Osteoblast (primary cell): ENCODE measurements around the gene SOD3. TPM values are rescaled to one million over a fixed set of nuclear protein-coding genes. Genes with fewer than 3 reads are reported as not detected.

Experiments
- DNase-seq: peaks from one replicate; pipeline ENCODE4 v3.0.0; 2011; ENCODE audit warnings: low spot score, mixed read lengths; ENCODE audit not compliant: insufficient read length; ENCODE audit errors: missing footprints
- H2AFZ ChIP-seq: 2 replicates; pipeline ENCODE4 v1.6.0; 2011; ENCODE audit warnings: mild to moderate bottlenecking, low read length
- H3K27ac ChIP-seq: 2 replicates; pipeline ENCODE4 v1.5.1; 2011; ENCODE audit warnings: mild to moderate bottlenecking, low read depth, low read length, moderate library complexity
- H3K27me3 ChIP-seq: 2 replicates; pipeline ENCODE4 v1.6.0; 2012; ENCODE audit warnings: mild to moderate bottlenecking, control low read depth, inconsistent platforms, low read length, moderate library complexity; ENCODE audit not compliant: insufficient read depth
- H3K36me3 ChIP-seq: 2 replicates; pipeline ENCODE4 v1.5.1; 2011; ENCODE audit warnings: mild to moderate bottlenecking, low read length, control low read depth, moderate library complexity; ENCODE audit not compliant: insufficient read depth
- H3K4me1 ChIP-seq: 2 replicates; pipeline ENCODE4 v1.5.1; 2011; ENCODE audit warnings: mild to moderate bottlenecking, low read length, control low read depth, moderate library complexity; ENCODE audit not compliant: insufficient read depth
- H3K4me2 ChIP-seq: 2 replicates; pipeline ENCODE4 v1.6.0; 2011; ENCODE audit warnings: mild to moderate bottlenecking, low read length; ENCODE audit not compliant: insufficient read depth
- H3K4me3 ChIP-seq: fragments of 200-600 bp; sonication (generic); 3 replicates; pipeline ENCODE4 v1.5.1; 2012; ENCODE audit warnings: mild to moderate bottlenecking, low read length, inconsistent platforms; ENCODE audit not compliant: insufficient read depth
- H3K79me2 ChIP-seq: 2 replicates; pipeline ENCODE4 v1.6.0; 2012; ENCODE audit warnings: mild to moderate bottlenecking, low read length, control low read depth, inconsistent platforms; ENCODE audit not compliant: insufficient read depth
- H3K9me3 ChIP-seq: 2 replicates; pipeline ENCODE4 v1.5.1; 2011; ENCODE audit warnings: low read depth, low read length, control low read depth
- H4K20me1 ChIP-seq: 2 replicates; pipeline ENCODE4 v1.6.0; 2012; ENCODE audit warnings: mild to moderate bottlenecking, low read length, control low read depth; ENCODE audit not compliant: insufficient read depth
- total RNA-seq: library from RNA; depleted of rRNA; stranded (reverse); fragments of >200 nt; gene quantifications from 2 replicates; pipeline ENCODE4 v1.2.3, GENCODE V29; 2012
- TF ChIP-seq, protein P1 (sequence below): IDR thresholded peaks from 2 replicates; pipeline ENCODE4 v1.5.1; 2011; ENCODE audit warnings: mild to moderate bottlenecking, low read depth, low read length, moderate library complexity; ENCODE audit errors: extremely low read depth

SOD3 gene
- total RNA-seq, 1 donor = 4.3 TPM

DNA sequence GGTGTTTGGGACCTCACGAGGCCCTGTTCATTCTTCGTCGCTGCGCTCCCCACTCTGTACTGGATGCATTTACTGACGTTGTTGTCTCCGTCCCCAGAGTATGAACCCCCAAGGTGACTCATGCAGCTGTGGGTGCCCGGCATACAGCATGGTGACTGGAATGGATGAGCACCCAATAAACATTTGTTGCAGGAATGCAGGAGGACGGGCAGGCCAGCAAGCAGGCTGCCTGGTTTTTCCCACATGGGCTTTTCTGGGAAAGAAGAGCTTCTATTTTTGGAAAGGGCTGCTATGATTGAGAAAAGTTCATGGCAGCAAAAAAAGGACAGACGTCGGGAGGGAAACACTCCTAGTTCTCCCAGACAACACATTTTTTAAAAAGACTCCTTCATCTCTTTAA is 893 bp upstream of the SOD3 start:
- Histone ChIP-seq H3K27ac (peak overlapping the region; percentile 83), H4K20me1 (no peaks in the 10 kb centered on the region), H3K79me2 (no peaks in the 10 kb centered on the region), H3K36me3 (no peaks in the 10 kb centered on the region), H3K4me2 (peak overlapping the region; percentile 83), H3K4me3 (peak overlapping the region; percentile 60), H3K27me3 (no peaks in the 10 kb centered on the region), H2AFZ (peak overlapping the region; percentile 84), H3K9me3 (no peaks in the 10 kb centered on the region), H3K4me1 (peaks cover 18% of the 10 kb centered on the region)
- peak; percentile 77 for DNase-seq
- TF ChIP-seq, protein P1, sequence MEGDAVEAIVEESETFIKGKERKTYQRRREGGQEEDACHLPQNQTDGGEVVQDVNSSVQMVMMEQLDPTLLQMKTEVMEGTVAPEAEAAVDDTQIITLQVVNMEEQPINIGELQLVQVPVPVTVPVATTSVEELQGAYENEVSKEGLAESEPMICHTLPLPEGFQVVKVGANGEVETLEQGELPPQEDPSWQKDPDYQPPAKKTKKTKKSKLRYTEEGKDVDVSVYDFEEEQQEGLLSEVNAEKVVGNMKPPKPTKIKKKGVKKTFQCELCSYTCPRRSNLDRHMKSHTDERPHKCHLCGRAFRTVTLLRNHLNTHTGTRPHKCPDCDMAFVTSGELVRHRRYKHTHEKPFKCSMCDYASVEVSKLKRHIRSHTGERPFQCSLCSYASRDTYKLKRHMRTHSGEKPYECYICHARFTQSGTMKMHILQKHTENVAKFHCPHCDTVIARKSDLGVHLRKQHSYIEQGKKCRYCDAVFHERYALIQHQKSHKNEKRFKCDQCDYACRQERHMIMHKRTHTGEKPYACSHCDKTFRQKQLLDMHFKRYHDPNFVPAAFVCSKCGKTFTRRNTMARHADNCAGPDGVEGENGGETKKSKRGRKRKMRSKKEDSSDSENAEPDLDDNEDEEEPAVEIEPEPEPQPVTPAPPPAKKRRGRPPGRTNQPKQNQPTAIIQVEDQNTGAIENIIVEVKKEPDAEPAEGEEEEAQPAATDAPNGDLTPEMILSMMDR = no peak

DNA sequence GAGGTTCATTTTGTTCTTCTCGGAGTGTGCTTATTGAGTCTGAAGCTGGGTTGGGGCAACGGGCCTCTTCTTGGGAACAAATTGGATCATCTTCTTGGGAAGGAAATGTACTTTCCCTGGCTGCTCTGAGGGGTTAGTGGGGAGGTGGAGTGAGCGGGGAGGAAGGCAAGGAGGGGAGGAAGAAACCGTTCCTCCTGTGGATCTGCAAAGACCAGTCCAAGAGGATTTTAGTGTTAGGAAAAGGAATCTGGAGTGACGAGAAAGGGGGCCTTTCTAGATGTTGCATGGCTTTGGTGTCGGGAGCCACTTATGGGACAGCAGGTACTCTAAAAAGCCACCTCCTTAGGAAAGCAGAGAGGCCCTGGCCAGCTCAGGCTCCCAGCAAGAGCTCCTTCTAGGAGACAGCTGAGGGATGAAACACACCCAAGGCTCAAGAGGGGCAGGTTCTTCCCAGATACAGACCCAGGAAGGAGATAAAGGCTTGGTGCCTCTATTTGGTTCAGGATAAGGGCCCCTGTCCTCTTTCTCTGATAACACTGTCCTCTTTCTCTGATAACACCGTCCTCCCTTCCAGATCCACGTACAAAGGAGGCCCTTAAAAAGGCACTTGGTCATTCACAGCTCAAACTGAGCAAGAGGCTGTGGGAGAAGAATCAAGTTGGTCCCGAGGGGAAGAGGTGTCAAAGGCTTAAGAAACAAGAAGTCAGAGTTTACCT is 451 bp downstream of the SOD3 start:
- no peaks in the 10 kb centered on the region for H3K9me3 ChIP-seq
- H3K36me3 ChIP-seq = no peaks in the 10 kb centered on the region
- no peak for DNase-seq
- peak overlapping the region; percentile 46 for H3K27ac ChIP-seq
- peaks cover under 1% of the 10 kb centered on the region for H3K27me3 ChIP-seq
- H4K20me1 ChIP-seq = no peaks in the 10 kb centered on the region
- TF ChIP-seq, protein P1 = no peak
- peaks cover 19% of the 10 kb centered on the region for H3K4me1 ChIP-seq
- no peaks in the 10 kb centered on the region for H3K79me2 ChIP-seq
- peak overlapping the region; percentile 84 for H2AFZ ChIP-seq
- peak overlapping the region; percentile 60 for H3K4me3 ChIP-seq
- peak overlapping the region; percentile 83 for H3K4me2 ChIP-seq

DNA sequence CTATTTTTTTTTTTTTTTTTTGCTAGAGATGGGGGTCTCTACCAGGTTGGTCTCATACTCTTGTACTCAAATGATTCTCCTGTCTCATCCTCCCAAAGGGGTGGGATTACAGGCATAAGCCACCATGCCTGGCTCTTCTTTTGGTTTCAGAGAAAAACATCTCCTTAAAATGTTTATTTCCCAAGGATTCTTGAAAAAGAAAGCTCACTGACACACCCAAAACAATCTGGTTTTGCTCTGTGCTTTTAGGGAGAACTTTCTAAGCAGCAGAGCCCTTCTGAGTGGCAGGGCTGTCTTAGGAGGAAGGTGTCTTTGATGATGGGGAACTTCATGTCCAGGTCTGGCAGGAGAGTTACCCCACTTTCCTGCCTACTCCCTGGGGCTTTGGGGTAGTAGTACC is 1.2 kb downstream of the SOD3 start:
- no peak overlapping the region for H3K27ac ChIP-seq
- no peaks in the 10 kb centered on the region for H4K20me1 ChIP-seq
- no peak overlapping the region for H3K4me2 ChIP-seq
- H3K4me1 ChIP-seq = peaks cover 24% of the 10 kb centered on the region
- no peak overlapping the region for H2AFZ ChIP-seq
- H3K36me3 ChIP-seq = no peaks in the 10 kb centered on the region
- H3K27me3 ChIP-seq = peaks cover 6% of the 10 kb centered on the region
- no peaks in the 10 kb centered on the region for H3K79me2 ChIP-seq
- no peaks in the 10 kb centered on the region for H3K9me3 ChIP-seq
- DNase-seq = peak; percentile 45
- no peak overlapping the region for H3K4me3 ChIP-seq
- TF ChIP-seq, protein P1 = no peak

DNA sequence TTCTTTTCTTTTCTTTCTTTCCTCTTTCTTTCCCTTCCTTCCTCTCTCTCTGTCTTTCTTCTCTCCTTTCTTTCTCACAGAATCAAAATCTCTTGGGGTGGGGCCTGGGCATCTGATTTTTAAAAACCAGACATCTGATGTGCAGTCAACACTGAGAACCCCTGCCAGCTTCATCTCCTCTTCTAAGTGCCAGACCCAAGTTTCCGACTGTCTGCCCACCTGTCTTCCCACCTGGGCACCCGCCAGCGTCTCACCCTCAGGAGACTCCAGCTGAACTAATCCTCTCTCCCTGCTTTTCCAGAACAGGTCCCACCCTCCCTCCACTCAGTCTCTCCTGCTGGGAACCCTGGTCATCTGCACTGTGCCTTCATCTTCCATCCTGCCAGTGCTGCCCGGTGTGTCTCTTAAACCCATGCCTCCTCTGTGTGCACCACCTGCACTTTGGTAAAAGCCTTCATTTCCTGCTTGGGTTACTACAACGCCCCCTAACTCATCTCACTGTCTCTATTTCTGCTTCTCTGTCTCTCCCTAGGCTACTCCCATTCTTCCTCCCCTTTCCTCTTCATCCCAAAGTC is 2.8 kb downstream of the SOD3 start:
- Histone ChIP-seq H3K27me3 (peaks cover 6% of the 10 kb centered on the region), H3K9me3 (no peaks in the 10 kb centered on the region), H2AFZ (no peak overlapping the region), H4K20me1 (no peaks in the 10 kb centered on the region), H3K79me2 (no peaks in the 10 kb centered on the region), H3K36me3 (no peaks in the 10 kb centered on the region), H3K27ac (no peak overlapping the region), H3K4me2 (no peak overlapping the region), H3K4me1 (peaks cover 29% of the 10 kb centered on the region), H3K4me3 (no peak overlapping the region)
- peak; percentile 74 for DNase-seq
- TF ChIP-seq, protein P1 = no peak
